HG02798 (cell line): ENCODE results near the gene ALG2.
A peak's percentile ranks its signal among the peaks of the same experiment; 100 is the strongest.

Experiments
- ATAC-seq: cut with Tn5 transposase; IDR thresholded peaks from one replicate; pipeline ENCODE4 v1.9.1; 2021; ENCODE audit warnings: mild to moderate bottlenecking; ENCODE audit not compliant: unreplicated experiment, poor library complexity

Gene ALG2

GRCh38 chr9:99221621-99222415 is at the start of gene ALG2, which contains the start of gene SEC61B:
Gene ALG2, minus strand, starts transcription at chr9:99221942. Its CDS starts 48 bp downstream, at chr9:99221894.
Gene SEC61B, plus strand, starts transcription at chr9:99222282. Its CDS starts 82 bp downstream, at chr9:99222364.
- ATAC-seq = peak; percentile 92

- no peak for ATAC-seq
Observed at GRCh38 chr9:99270491-99270890, 48.7 kb upstream of the ALG2 start.

- ATAC-seq = no peak
Observed at GRCh38 chr9:99269416-99269815, 47.7 kb upstream of the ALG2 start.

- ATAC-seq = peak; percentile 65
Observed at GRCh38 chr9:99266255-99267023, 44.7 kb upstream of the ALG2 start.

GRCh38 chr9:99265691-99266090 is 43.9 kb upstream of the ALG2 start:
- ATAC-seq = no peak

- no peak for ATAC-seq
Observed at GRCh38 chr9:99264070-99264680, 42.4 kb upstream of the ALG2 start.

GRCh38 chr9:99262949-99263418 is 41.2 kb upstream of the ALG2 start:
- peak; percentile 71 for ATAC-seq

GRCh38 chr9:99261923-99262322 is 40.2 kb upstream of the ALG2 start:
- ATAC-seq = no peak

- peak; percentile 74 for ATAC-seq
Observed at GRCh38 chr9:99259231-99259918, 37.6 kb upstream of the ALG2 start.

- ATAC-seq = no peak
Observed at GRCh38 chr9:99257723-99258389, 36.1 kb upstream of the ALG2 start.

- no peak for ATAC-seq
Observed at GRCh38 chr9:99255651-99256050, 33.9 kb upstream of the ALG2 start.

GRCh38 chr9:99253772-99254431 is 32.2 kb upstream of the ALG2 start:
- ATAC-seq = peak; percentile 90

- ATAC-seq = peak; percentile 42
Observed at GRCh38 chr9:99253134-99253533, 31.4 kb upstream of the ALG2 start.

GRCh38 chr9:99251157-99251556 is 29.4 kb upstream of the ALG2 start:
- ATAC-seq = no peak

- ATAC-seq = no peak
Observed at GRCh38 chr9:99249619-99250018, 27.9 kb upstream of the ALG2 start.

GRCh38 chr9:99244344-99245260 is 22.9 kb upstream of the ALG2 start:
- peak; percentile 92 for ATAC-seq

- ATAC-seq = no peak
Observed at GRCh38 chr9:99241106-99241505, 19.4 kb upstream of the ALG2 start.

- ATAC-seq = no peak
Observed at GRCh38 chr9:99239341-99240060, 17.8 kb upstream of the ALG2 start.
